Activated naive CD4-positive, alpha-beta T cell (primary cell): ENCODE data around the gene SLC6A4.

Source experiments
- DNase-seq, 4 experiments: peaks; one replicate each; lab custom pipeline; 2025; lab: John Stamatoyannopoulos, UW

The SLC6A4 gene

DNA sequence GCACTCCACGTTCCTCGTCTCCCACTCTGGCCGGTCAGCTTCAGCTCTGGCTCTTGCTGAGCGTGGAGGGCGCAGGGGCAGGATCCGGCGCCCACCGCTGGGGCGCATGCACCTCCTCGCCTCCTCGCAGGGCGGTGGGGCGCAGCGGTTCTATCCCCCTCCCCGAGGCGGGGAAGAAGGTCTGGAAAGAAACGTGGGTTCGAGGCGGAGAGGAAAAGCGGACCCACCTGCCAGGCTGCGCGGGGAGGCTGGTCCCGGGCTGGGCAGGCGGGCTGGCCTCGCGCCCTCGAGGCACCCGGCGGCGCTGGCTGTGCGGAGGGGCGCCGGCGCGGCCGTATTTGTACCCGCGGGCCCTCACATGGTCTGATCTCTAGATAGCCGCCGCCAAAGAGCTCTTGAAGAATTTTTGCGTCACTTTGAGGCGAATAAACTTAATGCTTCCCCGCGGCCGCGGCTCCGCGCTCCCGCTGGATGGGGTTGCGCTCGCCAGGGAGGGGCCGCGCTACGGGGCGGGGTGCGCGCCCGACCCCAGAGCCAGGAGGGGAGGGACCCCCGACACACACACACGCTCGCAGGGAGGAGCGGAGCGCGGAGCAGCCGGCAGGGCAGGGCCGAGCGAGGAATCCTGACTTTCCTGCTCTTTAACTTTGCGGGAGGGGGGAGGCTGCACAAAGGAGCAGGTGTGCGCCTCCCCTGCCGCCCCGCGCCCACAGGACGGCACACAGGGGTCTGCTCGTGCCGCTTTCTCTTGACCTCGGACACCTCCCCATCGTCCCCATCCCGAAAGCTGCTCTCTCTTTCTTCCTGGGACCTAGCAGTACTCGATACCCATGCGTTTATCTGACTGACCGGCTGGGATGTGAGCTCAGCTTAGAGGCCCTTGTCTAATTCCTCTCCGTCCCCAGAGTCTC lies at the start of gene SLC6A4:
SLC6A4 (minus strand) TSS at position 312 of the 911 bp plus-strand sequence. CDS start 13,739 bp downstream, outside the sequence.
- DNase-seq = no peak

DNA sequence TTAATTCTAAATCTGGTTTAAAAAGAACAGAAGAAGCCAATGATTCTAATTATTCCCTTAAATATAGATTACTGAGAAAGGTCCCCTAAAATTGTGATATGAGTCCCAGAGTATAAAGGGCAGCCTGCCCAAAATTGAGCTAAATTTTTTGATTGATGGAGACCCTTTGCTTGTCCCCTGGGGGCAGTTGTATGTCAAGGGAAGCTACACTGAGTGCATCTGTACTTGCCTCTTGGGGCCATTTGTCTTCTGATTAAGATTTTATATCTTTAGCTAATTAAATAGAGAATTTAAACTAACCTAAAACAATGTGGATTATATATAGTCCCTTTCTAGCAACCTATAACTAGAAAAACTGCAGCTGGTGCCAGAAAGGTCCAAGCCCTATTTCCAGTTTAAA lies 43.7 kb upstream of the SLC6A4 start:
- no peak for DNase-seq

DNA sequence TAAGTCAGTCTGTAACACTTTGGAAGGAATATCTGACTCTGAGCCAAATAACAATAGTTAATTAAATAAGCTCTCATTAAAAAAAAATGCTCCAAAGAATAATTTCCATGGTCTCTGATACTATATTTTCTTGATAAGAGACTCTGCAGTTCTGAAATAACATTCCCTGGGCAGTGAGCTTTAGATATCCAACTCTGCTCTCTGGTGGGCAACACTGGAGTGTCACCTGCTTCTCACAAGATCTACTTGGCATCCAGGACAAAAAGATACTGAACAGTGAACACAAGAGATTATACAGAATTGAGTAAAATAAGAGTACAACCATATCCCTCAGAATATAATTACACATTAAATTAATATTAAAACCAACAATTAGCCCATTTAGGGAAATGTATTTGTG lies 42.5 kb upstream of the SLC6A4 start:
- no peak for DNase-seq

DNA sequence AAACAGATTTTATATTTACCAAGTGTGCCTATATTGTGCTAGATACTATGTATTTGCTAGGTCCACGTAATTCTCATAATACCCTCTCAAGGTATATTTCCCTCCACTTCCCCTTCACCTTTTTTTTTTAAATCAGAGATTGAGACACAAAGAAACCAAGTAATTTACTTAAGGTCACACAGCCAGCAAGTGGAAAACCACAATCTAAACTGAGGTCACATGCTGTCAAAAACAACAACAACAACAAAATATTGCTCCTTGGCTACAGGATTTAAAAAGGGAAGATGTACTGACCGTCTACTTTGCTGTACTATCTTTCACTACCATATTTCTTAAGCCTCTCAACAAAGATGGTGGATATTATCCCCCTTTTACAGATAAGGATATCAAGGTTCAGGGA lies 40.4 kb upstream of the SLC6A4 start:
- no peak for DNase-seq

GRCh38 chr17:30274887-30275286 lies 39.4 kb upstream of the SLC6A4 start:
- no peak for DNase-seq

DNA sequence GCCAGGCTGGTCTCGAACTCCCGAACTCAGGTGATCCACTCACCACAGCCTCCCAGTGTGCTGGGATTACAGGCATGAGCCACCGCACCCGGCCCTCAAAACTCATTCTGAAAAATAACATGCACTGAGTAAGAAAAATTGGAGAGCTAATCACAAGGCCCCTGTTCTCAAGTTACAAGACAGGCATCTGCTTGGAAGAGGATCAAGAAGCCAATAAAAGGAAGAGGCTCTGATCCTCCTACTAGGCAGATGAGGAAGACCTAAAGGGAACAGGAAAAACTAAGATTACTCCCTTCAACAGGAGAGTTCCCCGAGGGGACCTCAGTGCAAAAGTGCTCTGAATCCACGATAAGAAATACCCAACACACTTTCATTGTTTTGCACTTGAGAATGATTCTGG lies 37.9 kb upstream of the SLC6A4 start:
- no peak for DNase-seq

DNA sequence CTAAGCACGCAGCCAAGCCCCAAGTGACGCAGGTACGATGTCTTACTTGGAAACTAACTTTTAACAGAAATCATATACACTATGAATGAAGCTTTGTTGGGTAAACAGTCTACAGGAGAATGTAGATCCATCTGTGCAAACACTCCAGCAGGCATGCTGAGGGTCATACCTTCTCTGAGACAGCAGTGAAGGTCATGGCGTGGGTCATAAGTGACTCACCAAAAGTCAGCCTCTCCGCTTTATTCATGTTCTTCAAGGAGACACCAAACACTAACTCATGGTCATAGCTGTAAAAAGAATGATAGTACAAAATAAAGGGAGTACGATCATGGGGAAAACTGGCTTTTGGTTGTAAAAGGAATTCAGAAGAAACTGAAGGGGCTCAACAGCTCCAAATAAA lies 35.6 kb upstream of the SLC6A4 start:
- no peak for DNase-seq

DNA sequence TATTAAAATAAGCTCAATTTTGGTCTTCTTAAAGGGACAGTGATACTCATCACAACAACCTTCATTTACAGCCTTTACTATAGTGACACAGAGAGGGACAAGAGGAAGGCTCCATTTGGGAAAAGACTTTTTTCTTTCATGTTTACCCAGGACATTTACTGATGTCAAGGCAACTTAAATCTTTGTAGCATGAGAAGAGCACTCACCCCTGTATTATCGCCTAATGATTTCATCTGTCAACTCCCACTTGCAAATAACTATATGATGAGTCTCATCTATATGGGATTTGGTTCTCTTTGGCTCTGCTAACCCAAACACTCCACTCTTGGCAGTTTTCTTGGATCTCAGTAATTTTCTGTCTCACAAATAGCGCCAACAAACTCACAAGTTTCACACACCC lies 32.1 kb upstream of the SLC6A4 start:
- DNase-seq = no peak

DNA sequence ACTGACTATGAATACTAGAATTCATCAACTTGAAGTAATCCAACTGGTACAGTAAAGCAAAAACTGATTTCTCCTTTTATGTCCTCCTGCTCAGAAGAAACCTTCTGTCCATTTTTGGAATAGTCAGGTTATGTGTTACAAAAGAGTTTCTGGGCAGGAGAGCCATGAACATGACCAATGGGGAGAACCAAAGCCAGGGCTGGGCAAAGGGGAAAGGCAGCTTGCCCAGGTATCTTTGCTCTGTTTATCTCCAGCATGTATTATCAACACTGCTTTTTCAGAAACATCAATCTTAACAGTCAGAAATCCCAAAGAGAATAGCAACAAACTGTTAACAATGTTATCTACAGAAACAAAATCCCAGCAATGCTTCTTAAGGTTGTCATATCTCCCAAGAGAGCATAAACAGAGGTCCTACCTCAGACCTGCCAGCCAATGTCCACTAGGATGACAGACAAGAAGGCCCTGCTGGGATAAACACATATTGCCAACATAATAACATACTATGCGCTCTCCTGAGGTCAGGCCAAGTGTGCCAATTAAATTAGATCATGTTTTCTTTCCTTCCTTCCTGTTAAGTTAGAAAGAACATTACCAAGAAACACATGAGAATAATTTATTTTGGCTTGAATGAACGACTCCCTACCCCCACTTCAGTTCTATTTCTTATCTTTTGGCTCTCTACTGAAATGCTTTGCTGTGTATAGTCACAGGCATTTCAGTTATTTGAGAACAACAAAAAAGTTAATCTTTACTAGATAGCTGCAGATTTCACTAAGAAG lies 28.2 kb upstream of the SLC6A4 start:
- no peak for DNase-seq

- DNase-seq = no peak
Measured at GRCh38 chr17:30256756-30257506, 21.4 kb upstream of the SLC6A4 start.

GRCh38 chr17:30254150-30254549 lies 18.7 kb upstream of the SLC6A4 start:
- DNase-seq = no peak

- DNase-seq = no peak
Measured at GRCh38 chr17:30253312-30253711, 17.8 kb upstream of the SLC6A4 start.

GRCh38 chr17:30251931-30252330 lies 16.4 kb upstream of the SLC6A4 start:
- no peak for DNase-seq

DNA sequence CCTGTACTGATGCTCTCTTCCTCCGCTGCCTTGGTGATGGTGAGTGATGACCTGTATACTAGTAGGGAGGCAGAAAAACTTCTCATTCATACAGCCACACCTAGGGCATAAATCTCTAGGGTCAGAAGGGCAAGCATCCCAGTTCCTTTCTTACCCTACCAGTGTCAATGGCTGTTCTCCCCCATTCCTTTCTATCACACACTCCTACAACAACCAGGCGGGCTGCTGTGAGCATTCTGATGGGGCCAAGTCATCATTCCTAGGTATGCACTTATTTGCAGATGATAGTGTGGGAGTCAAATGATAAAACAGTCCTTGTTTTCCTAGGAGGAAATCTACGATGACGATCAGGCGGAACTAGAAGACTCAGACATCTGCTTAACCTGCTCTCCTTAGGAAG lies 14.0 kb upstream of the SLC6A4 start:
- DNase-seq = no peak

DNA sequence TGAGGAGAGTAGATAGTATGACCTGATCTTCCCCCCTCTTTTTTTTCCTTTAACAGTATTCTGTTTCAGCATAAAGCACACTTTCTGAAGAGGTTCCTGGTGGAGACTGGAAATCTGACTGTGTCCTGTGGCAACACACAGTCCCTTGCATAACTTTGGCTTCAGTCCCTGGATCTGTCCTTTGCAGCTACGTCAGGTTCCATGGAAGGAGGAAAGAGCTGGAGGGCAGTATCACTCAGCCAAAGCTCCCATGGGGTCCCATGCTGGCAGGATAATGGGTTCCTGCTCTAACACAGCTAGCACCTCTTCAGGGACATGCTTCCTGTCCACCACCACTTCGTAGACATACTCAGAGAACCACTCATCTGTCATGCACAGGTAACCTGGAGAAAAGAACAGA lies 13.3 kb upstream of the SLC6A4 start:
- no peak for DNase-seq

- no peak for DNase-seq
Measured at GRCh38 chr17:30246460-30246859, 11.0 kb upstream of the SLC6A4 start.

DNA sequence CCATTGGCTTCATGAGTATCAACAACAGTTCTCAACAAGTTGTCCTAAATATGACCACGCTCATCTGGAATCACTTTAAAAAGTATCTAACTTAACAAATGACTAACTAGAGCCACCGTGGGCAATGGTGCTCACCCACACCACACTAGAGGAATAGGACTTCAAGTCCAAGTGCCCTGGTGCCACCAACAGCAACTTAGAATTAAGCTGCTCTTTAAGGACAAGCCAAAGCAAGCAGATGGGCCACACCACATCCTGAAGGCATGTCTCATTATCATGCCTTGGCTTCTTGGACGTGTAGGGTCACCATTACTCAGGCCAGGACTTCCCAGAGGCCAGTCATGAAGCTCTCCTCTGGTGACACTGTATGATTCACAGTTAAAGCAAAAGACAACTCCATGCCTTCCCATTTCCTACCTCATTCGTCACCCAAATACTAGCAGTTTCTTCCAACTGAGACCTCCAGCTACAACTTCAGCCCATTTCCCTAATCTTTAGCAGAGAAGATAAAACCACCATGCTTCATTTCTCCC lies 9.4 kb upstream of the SLC6A4 start:
- no peak for DNase-seq

DNA sequence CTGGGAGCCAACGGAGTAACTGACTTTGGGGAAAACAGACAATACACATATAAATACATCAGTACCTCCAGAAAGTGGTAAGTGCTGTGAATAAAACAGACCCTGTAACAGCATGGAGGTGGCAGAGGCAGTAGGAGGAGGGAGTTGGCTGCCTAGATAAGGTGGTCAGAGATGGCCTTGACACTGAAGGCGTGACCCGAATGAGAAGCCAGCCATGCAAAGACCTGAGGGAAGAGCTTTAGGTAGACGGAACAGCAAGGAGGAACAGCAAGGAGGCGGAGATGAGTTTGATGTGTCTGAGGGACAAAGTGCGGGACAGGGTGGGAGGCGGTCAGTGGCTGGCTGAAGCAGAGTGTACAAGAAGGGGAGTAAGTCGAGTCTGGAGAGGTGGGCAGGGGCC lies 8.1 kb upstream of the SLC6A4 start:
- DNase-seq = no peak

DNA sequence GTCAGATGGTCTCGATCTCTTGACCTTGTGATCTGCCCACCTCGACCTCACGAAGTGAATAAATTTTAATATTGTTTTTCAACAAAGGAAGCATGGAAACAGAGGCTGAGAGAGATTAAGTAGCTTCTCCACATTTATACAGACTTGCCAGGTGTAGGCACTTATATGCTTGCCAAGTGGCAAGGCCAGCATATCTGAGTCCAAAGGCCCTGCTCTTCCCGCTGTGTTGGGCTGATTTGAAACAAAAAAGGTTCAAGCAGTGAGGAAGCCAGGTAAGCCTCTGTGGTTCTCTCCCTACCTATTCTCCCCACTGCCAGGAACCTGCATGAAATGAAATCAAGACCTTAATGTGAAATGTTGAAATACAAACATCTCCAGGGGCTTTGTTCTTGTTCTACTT lies 7.5 kb upstream of the SLC6A4 start:
- DNase-seq = no peak

DNA sequence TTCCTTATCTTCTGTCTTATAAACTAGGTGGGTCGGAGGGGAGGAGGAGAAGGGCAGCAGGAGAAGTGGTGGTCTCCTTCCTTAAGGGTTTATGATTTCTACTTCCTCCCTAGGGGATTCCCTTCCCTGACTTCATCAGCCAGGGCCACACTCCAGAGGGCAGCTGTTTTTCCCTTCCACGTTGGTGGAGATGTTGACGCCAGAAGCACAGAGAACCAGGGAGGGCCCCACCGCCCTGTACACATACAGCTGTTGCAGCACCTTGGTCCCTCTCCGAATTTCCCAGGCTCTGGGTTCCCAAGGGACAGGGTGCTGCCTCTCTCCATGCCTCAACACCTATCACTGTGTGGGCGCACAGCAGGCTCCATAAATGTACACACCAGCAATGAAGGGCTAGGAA lies 5.6 kb upstream of the SLC6A4 start:
- DNase-seq = no peak

- DNase-seq = no peak
Measured at GRCh38 chr17:30240177-30240576, 4.7 kb upstream of the SLC6A4 start.

DNA sequence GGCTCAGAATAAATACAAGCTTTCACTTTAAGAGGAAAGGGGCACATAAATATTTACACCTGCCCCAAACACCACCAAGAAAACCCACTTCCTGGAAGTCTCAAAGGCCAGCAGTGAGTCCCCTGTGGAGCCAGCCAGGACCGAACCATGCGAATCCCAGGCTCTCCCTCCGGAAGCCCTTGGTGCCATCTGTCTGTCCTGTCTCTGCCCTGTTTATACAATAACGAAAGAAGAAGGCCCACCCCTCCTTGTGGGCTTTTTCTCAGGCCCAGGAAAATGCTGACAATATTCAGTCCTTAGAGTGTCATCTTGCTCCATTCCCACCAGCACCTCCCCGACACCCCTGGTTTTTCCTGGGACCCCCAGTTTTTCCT lies 3.6 kb upstream of the SLC6A4 start:
- no peak for DNase-seq
